Measurements from ENCODE around the gene RAN. TPM values are rescaled to one million over a fixed set of nuclear protein-coding genes. Genes with fewer than 3 reads are reported as not detected.
A peak's percentile ranks its signal among the peaks of the same experiment; 100 is the strongest.
"Not testable (repeated sequence)": the region's sequence is repeated elsewhere in the genome, so short reads cannot be mapped to it uniquely, and the experiment has no call there.

RAN gene
- total RNA-seq, 1 donor = 234 TPM

DNA sequence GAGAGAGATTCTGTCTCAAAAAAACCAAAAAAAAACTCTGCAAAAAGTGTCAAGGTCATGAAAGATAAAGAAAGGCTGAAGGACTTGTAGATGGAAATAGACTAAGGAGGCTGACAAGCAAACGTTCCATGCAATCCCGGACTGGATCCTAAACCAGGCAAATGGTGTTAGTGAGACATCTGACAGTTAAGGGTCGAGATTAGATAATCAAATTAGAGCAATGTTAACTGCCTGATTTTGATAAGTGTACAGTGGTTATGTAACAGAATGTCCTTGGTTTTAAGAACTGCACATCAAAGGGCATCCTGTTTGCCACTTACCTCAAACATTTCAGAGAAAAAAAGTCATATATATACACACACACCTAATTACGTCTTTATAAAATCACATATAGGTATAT, 3.5 kb upstream of the RAN start:
- Histone ChIP-seq H3K9me3 (ENCODE audit: low read depth, low read length) (no peaks in the 10 kb centered on the region), H3K4me3 (ENCODE audit: low read length) (no peak overlapping the region), H3K27me3 (ENCODE audit: insufficient read depth, low read length) (no peaks in the 10 kb centered on the region), H3K4me1 (ENCODE audit: insufficient read depth, low read length) (peaks cover 26% of the 10 kb centered on the region)

DNA sequence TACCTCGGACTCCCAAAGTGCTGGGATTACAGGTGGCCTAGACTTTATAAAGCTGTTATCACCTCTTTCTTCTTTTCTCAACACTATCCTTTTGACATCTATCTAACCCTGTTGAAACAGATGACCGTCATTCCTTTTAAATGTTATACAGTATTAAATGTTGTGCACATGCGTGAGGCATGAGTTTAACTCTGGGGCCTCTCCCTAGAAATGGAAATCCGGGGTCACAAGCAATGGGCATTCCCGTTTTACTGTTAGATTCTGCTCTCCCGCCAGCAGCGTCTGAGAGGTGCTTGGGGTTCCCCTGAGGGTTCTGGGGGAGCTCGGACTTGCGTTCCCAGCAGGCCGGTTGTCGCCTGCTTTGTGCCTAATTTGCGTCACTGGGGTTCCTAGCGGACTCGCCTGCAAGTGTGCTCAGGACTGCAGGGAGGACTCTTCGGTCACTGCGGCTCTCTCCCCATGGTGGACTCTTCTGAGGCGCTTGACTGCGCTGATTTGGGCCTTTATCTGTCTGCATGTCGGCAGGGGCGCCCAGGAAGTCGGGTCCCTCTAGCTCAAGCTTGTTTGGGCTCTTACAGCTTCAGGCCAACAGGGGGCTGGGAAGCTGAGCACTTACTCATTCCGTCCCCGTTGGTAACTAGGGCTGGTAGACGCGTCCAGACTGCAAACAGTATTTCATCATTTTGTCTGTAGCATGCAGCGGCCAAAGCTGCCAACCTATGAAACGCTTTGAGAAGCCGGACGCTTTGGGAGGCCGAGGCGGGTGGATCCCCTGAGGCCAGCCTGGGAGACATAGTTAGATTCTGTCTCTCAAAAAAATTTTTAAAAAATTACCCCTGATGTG, 1.2 kb upstream of the RAN start:
- H3K27me3 ChIP-seq (ENCODE audit: insufficient read depth, low read length) = no peaks in the 10 kb centered on the region
- H3K4me1 ChIP-seq (ENCODE audit: insufficient read depth, low read length) = peaks cover 37% of the 10 kb centered on the region

DNA sequence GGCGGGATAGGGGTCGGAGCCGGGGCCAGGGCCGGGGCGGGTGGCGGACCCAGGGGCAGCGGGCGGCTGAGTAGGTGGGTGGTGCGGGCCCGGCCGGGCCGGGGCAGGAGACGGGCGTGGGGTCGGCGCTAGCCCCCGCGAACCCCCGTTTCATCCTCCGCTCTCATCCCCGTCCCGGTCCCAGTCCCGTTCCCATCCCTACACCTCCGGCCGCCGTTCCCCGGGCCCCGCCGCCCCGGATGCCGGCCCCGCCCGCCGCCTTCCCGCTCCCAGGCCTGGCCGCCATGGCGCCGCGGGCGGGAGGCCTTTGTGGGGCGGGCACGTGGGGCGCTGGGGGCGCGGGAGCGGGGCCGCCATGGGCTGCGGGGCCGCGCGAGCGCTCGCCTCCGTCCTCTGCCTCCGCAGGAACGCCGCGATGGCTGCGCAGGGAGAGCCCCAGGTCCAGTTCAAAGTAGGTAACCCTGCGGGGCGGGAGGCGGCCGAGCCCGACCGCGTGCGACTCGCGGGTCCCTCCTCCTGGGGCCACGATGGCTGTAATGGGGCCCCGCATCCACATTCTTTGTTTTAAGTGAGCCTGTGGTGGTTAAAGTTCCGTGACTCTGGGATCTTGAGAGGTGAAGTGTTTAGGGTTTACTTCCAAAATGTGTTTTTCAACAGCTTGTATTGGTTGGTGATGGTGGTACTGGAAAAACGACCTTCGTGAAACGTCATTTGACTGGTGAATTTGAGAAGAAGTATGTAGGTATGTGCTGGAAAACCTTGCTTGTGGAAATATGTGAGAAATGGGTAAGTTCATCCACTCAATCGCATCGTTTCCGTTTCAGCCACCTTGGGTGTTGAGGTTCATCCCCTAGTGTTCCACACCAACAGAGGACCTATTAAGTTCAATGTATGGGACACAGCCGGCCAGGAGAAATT, 572 bp downstream of the RAN start:
- no peaks in the 10 kb centered on the region for H3K9me3 ChIP-seq (ENCODE audit: low read depth, low read length)
- peak overlapping the region; percentile 66 for H3K4me3 ChIP-seq (ENCODE audit: low read length)
- H3K4me1 ChIP-seq (ENCODE audit: insufficient read depth, low read length) = peaks cover 37% of the 10 kb centered on the region
- H3K27me3 ChIP-seq (ENCODE audit: insufficient read depth, low read length) = no peaks in the 10 kb centered on the region

More for the DNA sequence above, 1.2 kb upstream of the RAN start:
- Histone ChIP-seq H3K9me3 (ENCODE audit: low read depth, low read length) (no peaks in the 10 kb centered on the region), H3K4me3 (ENCODE audit: low read length) (peak overlapping the region; percentile 66)

DNA sequence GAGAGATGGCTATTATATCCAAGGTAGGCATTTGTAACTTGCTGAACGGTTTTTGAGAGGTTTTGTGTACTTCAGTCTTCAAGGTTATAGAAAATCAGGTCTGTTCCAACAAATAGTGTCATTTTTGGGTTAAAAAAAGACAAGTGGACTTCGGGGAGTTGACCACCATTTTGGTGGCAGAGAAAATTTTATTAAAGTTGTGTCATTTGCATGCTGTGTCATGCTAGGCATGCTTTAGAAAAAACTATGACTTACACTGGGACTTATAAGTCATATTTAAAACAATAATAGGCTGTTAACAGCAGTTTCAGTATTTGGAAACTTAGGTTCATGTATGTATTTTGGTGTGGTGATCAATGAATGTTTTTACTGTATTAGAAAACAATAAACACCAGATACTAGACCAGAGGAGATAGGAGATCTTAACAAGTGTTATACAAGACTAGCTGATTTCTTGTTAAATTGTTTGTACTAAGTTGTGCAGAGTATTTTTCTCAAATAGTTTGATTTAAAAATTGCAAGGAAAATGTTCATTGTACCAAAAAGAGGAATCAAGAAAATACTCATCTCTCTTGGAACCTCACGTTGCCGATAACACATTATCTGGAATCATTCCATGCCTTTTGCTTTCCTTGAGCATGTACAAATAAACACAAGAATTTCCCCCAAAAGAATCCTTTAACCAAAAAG, 1.4 kb downstream of the RAN start:
- H3K4me3 ChIP-seq (ENCODE audit: low read length) = peak overlapping the region; percentile 66
- peaks cover 37% of the 10 kb centered on the region for H3K4me1 ChIP-seq (ENCODE audit: insufficient read depth, low read length)
- H3K27me3 ChIP-seq (ENCODE audit: insufficient read depth, low read length) = no peaks in the 10 kb centered on the region
- H3K9me3 ChIP-seq (ENCODE audit: low read depth, low read length) = no peaks in the 10 kb centered on the region

DNA sequence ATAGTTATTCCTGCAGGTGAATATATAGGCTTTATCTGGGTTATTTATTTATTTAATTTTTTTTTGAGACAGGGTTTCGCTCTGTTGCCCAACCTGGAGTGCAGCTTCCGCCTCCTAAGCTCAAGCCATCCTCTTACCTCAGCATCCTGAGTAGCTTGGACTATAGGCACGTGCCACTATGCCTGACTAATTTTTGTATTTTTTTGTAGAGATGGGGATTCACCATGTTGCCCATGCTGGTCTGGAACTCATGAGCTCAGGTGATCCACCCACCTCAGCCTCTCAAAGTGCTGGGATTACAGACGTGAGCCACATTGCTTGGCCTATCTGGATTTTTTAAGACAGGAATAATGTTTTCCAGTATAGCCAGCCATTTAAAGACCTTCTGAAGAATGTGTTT, 2.0 kb downstream of the RAN start:
- Histone ChIP-seq H3K4me1 (ENCODE audit: insufficient read depth, low read length) (peaks cover 36% of the 10 kb centered on the region), H3K9me3 (ENCODE audit: low read depth, low read length) (no peaks in the 10 kb centered on the region), H3K4me3 (ENCODE audit: low read length) (no peak overlapping the region), H3K27me3 (ENCODE audit: insufficient read depth, low read length) (no peaks in the 10 kb centered on the region)

DNA sequence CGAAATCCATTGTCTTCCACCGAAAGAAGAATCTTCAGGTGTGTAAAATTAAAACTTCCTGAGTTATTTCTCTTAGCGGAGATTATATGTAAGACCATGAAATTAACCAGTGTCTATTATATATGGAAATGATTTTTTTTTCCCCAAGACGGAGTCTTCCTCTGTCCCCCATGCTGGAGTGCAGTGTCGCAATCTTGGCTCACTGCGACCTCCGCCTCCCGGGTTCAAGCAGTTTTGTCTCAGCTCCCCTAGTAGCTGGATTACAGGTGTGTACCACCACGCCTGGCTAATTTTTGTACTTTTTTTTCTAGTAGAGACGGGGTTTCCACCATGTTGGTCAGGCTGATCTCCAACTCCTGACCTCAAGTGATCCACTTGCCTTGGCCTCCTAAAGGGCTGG, 2.8 kb downstream of the RAN start:
- Histone ChIP-seq H3K4me3 (ENCODE audit: low read length) (no peak overlapping the region), H3K9me3 (ENCODE audit: low read depth, low read length) (no peaks in the 10 kb centered on the region)

DNA sequence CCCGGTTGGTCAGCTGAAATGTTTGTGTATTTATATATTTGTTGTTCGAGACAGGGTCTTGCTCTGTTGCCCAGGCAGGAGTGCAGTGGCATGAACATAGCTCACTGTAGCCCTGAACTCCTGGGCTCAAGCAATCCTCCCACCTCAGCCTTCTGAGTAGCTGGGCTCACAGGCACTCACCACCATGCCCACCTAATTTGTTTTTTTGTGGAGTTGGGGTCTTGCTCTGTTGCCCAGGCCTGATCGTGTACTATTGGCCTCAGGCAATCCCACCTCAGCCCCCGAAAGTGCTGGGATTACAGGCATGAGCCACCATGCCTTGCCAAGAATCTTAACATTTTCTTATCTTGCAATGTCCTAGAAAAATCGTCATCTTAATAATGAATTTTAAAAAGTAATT, 3.3 kb downstream of the RAN start:
- Histone ChIP-seq H3K4me1 (ENCODE audit: insufficient read depth, low read length) (peaks cover 44% of the 10 kb centered on the region), H3K4me3 (ENCODE audit: low read length) (no peak overlapping the region), H3K9me3 (ENCODE audit: low read depth, low read length) (no peaks in the 10 kb centered on the region), H3K27me3 (ENCODE audit: insufficient read depth, low read length) (no peaks in the 10 kb centered on the region)

More for the DNA sequence above, 2.8 kb downstream of the RAN start:
- Histone ChIP-seq H3K4me1 (ENCODE audit: insufficient read depth, low read length) (peaks cover 39% of the 10 kb centered on the region), H3K27me3 (ENCODE audit: insufficient read depth, low read length) (no peaks in the 10 kb centered on the region)

DNA sequence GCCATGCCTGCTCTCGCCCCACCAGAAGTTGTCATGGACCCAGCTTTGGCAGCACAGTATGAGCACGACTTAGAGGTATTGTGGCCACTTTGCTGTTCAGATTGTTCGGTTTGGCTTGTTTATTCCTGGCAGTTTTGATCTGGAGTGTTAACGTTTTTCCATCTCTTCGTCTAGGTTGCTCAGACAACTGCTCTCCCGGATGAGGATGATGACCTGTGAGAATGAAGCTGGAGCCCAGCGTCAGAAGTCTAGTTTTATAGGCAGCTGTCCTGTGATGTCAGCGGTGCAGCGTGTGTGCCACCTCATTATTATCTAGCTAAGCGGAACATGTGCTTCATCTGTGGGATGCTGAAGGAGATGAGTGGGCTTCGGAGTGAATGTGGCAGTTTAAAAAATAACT, 3.8 kb downstream of the RAN start:
- not testable (repeated sequence) for H3K9me3 ChIP-seq (ENCODE audit: low read depth, low read length); H3K4me3 ChIP-seq (ENCODE audit: low read length); H3K27me3 ChIP-seq (ENCODE audit: insufficient read depth, low read length)
- peaks cover 47% of the 10 kb centered on the region for H3K4me1 ChIP-seq (ENCODE audit: insufficient read depth, low read length)

DNA sequence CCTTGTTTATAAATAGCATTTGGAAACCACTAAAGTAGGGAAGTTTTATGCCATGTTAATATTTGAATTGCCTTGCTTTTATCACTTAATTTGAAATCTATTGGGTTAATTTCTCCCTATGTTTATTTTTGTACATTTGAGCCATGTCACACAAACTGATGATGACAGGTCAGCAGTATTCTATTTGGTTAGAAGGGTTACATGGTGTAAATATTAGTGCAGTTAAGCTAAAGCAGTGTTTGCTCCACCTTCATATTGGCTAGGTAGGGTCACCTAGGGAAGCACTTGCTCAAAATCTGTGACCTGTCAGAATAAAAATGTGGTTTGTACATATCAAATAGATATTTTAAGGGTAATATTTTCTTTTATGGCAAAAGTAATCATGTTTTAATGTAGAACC, 4.4 kb downstream of the RAN start:
- H3K27me3 ChIP-seq (ENCODE audit: insufficient read depth, low read length) = no peaks in the 10 kb centered on the region

DNA sequence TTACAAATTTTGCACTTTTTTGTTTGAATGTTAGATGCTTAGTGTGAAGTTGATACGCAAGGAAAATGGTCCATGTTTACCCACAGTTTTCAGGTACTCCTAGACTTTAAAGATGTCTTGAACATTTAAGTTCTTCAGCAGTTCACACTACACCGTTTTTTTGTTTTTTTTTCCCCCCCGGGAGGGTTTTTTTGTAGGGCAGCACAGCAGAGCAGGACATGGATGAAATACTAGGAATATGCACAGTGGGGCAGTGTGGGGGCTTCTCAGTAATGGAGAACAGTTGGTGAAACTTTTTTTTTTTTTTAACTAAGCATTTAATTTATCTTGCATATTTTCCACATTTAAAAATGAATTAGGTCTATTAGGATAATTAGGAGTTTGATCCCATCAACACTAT, 4.9 kb downstream of the RAN start:
- H3K9me3 ChIP-seq (ENCODE audit: low read depth, low read length) = no peaks in the 10 kb centered on the region
- peaks cover 40% of the 10 kb centered on the region for H3K4me1 ChIP-seq (ENCODE audit: insufficient read depth, low read length)

More for the DNA sequence above, 4.4 kb downstream of the RAN start:
- H3K9me3 ChIP-seq (ENCODE audit: low read depth, low read length) = no peaks in the 10 kb centered on the region
- H3K4me1 ChIP-seq (ENCODE audit: insufficient read depth, low read length) = peaks cover 43% of the 10 kb centered on the region
- H3K4me3 ChIP-seq (ENCODE audit: low read length) = no peak overlapping the region

DNA sequence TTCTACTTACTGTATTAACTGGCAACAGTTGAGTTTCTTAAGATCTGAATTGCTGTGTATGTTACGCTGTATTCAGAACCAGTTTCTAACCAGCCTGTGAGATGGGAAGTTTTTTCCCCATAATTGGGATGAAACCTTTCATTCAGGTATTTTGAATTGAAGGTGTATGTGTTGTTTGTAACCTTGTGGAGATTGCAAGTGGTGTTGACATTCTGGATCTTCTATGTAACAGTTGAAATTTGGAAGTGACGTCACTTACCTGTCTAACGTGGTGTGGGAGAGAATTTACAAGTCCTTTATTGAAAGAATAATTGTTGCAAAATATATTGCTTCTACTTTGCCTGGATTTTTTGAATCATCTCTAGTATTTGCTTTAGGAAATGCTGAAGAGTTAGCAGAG, 5.5 kb downstream of the RAN start:
- H3K4me1 ChIP-seq (ENCODE audit: insufficient read depth, low read length) = peaks cover 40% of the 10 kb centered on the region
- H3K9me3 ChIP-seq (ENCODE audit: low read depth, low read length) = no peaks in the 10 kb centered on the region
- no peak overlapping the region for H3K4me3 ChIP-seq (ENCODE audit: low read length)
- no peaks in the 10 kb centered on the region for H3K27me3 ChIP-seq (ENCODE audit: insufficient read depth, low read length)

More for the DNA sequence above, 4.9 kb downstream of the RAN start:
- Histone ChIP-seq H3K27me3 (ENCODE audit: insufficient read depth, low read length) (no peaks in the 10 kb centered on the region), H3K4me3 (ENCODE audit: low read length) (no peak overlapping the region)

DNA sequence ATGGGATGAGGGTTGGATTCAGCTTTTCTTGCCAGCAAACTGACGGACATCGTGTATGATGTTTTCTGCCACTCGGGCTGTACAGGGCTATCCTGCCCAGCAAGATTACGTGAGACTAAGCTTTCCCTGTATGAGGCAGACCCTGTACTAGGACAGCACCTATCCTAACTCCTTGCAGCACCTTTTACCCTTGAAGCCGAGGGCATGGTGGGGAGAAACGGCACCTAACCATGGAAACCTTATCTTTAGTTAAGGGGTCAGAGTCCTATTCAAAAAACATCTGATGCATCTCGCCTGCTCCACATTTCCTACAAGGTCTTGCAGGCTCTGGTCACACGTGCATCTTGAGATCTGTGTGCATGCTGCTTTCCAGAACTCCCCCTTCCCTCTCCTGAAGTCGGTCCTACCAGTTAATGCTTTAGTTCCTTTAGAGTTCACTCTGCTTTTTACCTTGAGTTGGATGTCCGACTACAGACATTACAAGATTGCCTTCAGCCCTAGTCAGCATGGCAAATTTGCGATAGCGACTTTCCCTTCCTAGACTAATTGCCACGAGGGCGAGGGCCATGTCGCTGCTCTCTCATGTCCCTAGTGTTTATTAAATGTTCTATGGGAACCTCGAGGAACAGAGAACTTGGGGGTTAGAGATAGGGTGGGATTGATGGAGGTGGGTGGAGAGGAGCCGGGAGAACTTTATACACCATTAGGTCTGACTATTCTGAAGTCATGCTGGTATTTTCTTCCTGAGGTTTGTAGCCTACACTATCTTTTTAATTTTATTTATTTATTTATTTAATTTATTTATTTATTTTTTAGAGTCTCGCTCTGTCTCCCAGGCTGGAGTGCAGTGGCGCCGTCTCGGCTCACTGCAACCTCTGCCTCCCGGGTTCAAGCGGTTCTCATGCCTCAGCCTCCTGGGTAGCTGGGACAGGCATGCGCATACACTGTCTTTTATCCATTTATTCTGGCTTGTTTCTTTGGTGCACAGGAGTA, 6.6 kb downstream of the RAN start:
- H3K27me3 ChIP-seq (ENCODE audit: insufficient read depth, low read length) = no peaks in the 10 kb centered on the region
- no peak overlapping the region for H3K4me3 ChIP-seq (ENCODE audit: low read length)
- H3K9me3 ChIP-seq (ENCODE audit: low read depth, low read length) = no peaks in the 10 kb centered on the region
- peaks cover 30% of the 10 kb centered on the region for H3K4me1 ChIP-seq (ENCODE audit: insufficient read depth, low read length)

DNA sequence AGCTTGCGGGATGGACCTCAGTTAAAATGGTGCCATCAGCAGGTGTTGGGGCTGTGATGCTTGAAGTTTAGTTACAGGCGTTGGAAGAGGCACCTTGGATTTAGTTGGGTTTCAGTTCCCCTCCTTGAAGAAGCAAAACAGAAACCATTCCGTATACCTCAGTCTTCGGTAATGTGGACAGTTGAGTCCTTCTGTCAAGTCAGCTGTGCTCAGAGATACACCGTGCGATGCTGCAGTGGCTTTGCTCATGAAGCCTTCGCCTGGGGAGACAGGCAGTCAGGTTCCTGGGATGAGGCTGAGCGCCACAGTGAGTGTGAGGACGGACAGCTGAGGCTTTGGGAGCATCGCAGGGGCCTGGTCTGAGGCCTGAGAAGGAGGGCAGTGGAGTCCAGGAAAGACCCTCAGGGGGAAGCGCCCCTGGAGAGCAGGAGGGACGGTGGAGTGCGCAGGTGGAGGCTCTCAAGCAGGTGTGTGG, 7.4 kb downstream of the RAN start:
- Histone ChIP-seq H3K9me3 (ENCODE audit: low read depth, low read length) (no peaks in the 10 kb centered on the region), H3K27me3 (ENCODE audit: insufficient read depth, low read length) (no peaks in the 10 kb centered on the region), H3K4me3 (ENCODE audit: low read length) (no peak overlapping the region), H3K4me1 (ENCODE audit: insufficient read depth, low read length) (peaks cover 24% of the 10 kb centered on the region)
